ENCODE measurements around the gene THOP1.

The THOP1 gene

DNA sequence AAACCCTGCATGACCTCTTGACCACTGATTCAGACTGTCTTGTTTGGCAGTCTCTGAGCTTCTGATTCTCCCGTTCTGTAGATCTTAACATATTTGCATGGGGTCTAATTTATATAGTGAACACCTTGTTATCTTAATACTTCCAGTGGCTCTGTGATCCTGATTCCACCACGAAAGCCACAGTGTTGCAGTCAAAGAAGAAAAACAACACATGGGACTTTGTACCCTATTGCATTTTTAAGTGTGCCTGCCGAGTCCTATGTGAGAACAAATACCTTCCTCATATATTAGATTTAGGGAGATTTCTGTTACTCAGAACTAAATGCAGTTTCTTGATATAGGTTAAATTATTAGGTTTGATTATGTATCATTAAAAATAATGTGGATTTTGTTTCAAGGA, 69.5 kb downstream of the THOP1 start:
- DNase-seq (ENCODE audit: low read depth in 2 of 2): no peak

DNA sequence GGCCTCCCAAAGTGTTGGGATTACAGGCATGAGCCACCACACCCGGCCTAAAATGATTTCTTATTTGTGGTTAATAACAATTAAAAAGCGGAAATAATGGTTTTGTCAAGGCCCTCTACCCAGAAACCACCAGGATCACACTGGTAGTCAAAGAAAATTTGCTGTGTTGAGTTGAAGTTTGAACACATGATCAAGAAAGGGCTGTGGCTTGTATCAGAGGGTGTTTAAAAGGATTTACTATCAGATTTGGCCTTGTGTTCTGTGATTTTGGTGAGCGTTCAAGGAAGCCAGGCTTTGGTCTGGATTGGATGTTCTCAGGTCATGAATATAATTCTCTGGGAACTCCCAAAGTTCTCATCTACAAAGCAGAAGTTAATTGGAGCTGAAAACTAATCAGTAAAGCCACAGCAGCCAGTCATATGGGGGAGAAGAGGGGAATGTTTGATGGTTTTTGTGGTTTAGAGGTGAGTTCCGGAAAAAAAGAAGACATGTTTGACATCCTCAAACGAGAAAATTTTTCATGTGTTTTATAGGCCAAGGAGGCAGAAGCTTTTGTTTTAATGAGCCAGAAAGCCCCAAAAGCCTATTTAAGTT, 71.3 kb downstream of the THOP1 start:
- no peak for DNase-seq (ENCODE audit: low read depth in 2 of 2)

DNA sequence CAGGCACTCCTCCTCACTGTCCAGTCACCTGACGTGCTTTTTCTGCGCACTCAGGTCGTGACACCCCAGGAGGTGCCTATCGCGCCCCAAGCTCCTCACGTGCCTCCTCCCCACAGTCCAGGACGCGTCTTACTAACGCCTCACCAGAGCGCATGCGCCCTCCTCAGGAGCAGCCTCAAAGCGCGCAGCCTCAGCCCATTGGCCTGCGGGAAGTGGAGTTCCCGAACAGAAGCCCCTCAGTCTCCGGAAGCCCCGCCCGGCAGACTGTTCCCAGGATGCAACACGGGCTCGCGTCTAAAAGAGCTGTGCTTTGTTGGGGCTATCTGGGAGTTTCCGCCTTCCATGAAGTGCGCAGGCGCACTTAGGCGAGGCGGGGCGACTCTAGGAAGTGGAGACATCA, 73.6 kb downstream of the THOP1 start:
- DNase-seq (ENCODE audit: low read depth in 2 of 2): no peak

DNA sequence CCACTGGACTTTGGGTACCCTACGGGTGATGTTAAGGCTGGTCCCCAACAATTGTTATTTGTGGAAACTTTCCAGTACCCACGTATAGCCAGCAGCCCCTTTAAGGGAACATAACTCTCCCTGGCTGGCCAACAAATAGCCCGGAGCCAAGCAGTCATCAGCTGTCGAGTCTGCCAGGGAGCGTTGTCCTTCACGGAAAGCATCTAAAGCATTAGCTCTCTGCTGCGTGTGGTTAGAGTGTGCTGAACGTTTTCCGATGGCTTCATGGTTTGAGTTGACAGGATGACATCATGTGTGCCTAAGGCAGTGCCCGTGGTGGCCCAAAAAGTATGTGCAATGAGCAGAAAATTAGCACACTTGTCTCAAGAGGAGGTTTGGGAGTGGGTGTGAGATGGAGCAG, 78.5 kb downstream of the THOP1 start:
- DNase-seq (ENCODE audit: low read depth in 2 of 2): no peak

All from activated CD8-positive, alpha-beta memory T cell treated with anti-CD3 and anti-CD28 coated beads for 4 hours (primary cell).